ENCODE measurements around the gene GRB10.

DNA sequence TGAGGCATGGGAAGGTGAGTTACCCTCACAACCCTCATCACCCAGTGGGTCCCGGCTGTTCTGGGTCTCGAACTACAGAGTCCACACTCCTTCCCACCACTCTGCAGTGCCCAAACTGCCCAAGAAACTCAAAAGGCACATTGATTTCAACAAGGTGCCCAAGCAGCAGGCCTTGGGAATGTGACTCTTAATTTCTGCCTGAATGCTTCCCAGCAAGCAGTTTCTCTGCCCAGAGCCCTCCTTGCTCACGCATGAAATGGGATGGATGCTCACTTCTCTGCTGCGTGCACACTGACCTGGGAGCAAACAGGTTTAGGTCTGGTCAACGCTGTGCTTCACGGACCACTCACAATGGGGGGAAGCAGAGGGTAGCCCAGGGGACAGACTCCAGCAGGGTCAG, 77.9 kb downstream of the GRB10 start:
- TF ChIP-seq, protein P1, sequence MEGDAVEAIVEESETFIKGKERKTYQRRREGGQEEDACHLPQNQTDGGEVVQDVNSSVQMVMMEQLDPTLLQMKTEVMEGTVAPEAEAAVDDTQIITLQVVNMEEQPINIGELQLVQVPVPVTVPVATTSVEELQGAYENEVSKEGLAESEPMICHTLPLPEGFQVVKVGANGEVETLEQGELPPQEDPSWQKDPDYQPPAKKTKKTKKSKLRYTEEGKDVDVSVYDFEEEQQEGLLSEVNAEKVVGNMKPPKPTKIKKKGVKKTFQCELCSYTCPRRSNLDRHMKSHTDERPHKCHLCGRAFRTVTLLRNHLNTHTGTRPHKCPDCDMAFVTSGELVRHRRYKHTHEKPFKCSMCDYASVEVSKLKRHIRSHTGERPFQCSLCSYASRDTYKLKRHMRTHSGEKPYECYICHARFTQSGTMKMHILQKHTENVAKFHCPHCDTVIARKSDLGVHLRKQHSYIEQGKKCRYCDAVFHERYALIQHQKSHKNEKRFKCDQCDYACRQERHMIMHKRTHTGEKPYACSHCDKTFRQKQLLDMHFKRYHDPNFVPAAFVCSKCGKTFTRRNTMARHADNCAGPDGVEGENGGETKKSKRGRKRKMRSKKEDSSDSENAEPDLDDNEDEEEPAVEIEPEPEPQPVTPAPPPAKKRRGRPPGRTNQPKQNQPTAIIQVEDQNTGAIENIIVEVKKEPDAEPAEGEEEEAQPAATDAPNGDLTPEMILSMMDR (conservative IDR thresholded peaks at IDR 0.05) = no peak
- no peak for TF ChIP-seq EZH2 (IDR thresholded peaks at IDR 0.05; ENCODE audit: low read depth)
